HG03039 (cell line): ENCODE results near the gene KRTAP5-4.
"Not testable (repeated sequence)": the region's sequence is repeated elsewhere in the genome, so short reads cannot be mapped to it uniquely, and the experiment has no call there.

Experiments
- ATAC-seq: cut with Tn5 transposase; IDR thresholded peaks from one replicate; pipeline ENCODE4 v1.9.1; 2021; ENCODE audit warnings: mild to moderate bottlenecking, moderate library complexity; ENCODE audit not compliant: unreplicated experiment

KRTAP5-4 gene

DNA sequence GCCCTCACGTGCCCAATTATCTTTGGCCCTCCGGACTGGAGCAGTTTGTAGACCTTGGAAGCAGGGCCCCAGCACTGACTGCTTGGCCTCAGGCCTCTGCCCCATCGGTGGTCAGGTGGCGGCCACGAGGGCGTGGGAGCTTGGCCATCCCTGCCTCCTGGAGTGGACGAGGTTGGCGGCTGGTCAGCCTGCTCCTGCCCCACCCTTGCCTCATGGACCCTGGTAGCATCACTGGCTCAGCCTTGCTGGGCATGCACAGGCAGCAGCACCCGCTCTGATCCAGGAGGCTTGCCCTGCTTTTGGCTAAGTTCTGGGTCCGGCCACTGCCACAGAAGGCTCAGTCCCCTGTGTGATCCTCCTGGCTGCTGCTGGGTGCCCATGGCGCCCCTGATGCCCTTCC lies 17.8 kb downstream of the KRTAP5-4 start:
- no peak for ATAC-seq

DNA sequence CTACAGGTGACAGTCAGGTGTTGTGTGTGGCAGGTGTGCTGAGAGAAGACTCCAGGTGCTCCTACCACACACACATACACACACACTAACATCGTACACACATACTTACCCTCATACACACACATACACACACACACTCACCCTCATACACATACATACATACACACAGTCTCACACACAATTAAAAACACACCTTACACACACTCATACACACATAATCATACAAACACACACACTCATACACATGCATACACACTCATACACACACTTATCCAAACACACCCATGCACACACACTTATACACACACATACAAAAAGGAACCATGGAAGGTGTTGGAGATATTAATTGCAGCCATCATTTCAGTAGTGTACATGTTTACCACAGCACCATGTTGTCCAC lies 18.3 kb downstream of the KRTAP5-4 start:
- no peak for ATAC-seq

DNA sequence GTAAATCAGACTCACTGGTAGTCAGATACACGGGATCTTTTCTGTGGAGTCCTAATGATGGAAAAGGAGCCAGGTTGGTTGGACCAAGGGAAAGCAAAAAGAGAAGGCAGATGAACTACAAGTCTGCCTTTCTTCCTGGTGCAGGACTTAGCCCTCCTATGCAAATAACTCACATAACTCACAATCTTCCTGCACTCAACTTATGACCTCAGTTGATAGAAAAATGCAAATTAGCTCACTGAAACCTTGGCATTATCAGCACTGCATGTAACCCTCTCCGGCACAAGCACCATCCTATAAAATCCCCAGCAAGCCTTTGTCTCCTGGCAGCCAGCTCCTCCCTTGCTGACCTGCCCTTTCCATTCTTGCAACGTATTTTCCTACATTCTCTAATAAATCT lies 20.3 kb downstream of the KRTAP5-4 start:
- ATAC-seq = not testable (repeated sequence)

DNA sequence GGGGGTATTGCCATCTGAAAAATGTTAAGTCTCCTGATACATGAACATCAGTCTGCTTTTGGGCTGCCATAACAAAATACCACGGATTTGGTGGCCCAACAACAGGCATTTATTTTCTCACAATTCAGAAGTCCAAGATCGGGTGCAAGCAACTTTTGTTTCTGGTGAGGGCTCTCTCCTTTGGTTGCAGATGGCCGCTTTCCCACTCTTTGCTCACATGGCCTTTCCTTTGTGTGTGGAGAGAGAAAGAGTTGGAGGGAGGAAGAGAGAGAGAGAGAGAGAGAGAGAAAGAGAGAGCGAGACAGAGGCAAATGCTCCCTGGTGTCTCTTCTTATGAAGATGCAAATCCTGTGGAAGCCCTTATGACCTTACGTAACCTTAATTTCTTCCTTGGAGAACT lies 21.3 kb downstream of the KRTAP5-4 start:
- ATAC-seq = no peak

DNA sequence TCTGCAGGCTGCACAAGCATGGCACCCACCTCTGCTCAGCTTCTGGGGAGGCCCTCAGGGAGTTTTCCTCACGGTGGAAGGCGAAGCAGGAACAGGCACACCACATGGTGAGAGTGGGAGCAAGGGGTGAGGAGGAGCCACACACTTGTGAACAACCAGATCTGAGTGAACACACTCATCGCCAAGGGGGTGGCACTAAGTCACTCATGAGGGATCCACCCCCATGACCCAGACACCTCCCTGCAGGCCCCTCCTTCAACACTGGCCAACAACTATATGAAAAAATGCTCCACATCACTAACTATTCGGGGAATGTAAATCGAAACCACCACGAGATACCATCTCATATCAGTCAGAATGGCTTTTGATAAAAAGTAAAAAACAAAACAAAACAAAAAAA lies 23.1 kb downstream of the KRTAP5-4 start:
- no peak for ATAC-seq

DNA sequence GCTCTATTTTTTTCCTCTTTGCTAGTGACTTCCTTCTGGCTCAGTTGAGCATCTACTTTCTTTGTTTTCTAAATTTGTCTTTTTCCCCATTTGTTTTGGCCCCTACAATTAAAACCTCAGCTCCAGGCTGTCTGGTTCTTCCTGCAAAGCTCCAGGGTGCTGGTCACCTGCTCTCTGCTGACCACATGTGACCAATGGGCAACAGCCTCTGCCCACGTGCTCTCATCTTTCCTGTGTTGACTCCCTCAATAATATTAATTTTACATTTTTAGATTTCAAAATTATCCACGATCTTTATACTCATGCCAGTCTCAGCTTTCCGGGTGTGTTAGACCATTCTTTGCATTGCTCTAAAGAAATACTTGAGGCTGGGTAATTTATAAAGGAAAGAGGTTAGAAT lies 23.5 kb downstream of the KRTAP5-4 start:
- not testable (repeated sequence) for ATAC-seq

DNA sequence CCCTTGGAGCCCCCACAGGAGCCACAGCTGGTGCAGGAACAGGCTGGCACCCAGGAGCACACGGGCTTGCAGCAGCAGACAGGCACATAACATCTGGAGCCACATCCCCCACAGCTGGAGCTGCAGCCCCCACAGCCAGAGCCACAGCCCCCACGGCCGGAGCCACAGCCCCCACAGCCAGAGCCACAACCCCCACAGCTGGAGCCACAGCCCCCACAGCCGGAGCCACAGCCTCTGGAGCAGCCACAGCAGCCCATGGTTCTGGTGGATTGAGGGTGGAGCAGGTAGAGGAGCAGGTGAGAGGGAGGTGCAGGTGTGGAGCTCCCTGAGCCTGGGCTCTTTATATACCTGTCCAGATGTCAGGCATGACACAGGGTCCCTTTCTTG lies 24.0 kb downstream of the KRTAP5-4 start, which contains the start of gene KRTAP5-2:
Gene KRTAP5-2 (minus strand): TSS at position 301 of the 387 bp plus-strand sequence. CDS start 44 bp downstream, at position 257.
- no peak for ATAC-seq

DNA sequence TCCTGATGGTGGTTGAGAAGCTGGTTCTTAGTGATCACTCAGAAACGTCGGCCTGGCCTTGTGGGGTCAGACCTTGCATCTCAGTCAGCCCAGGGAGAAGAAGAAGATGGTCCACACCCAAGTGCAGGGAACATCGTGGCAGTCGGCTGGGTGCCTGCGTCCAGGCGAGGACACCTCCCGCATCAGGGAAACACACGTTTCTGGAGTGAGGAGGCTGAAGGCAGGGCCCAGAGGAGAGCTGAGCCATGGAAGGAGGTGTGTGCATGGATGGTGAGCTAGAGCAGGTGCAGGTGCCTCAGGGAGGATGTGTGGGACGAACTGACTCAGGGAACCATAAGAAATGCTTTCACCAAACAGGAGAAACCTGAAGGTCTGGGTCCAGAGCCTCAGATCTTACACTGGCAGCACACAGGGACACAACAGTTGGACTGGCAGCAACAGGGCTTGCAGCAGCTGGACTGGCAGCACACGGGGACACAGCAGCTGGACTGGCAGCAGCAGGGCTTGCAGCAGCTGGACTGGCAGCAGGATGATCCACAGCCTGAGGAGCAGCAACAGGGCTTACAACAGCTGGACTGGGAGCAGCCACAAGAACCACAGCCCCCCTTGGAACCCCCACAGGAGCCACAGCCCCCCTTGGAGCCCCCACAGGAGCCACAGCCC lies 24.5 kb downstream of the KRTAP5-4 start:
- no peak for ATAC-seq

DNA sequence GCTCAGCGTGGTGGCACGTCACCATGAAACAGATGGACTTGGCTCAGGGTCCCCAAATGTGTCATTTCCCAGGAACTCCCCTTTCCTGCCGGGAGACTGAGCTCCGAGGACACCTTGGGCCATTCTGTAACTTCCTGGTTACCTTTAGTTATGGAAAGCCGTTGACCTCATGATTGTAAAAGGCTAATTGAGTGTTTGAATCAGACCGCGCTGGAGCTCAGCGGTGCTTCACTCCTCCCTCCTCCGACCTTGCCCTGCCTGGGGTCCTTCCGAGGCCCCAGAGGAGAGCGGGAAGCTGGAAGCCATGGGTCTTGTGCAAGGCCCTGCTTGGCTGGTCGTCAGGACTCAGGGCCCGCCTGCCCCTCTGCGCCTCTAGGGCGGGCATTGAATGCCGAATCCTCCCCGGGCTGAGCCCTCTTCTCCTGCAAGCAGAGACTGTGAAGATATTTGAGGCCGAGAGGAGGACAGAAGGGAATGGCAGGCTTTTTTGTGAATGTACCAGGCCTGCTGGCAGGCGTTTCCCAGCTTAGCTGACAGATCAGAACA lies 25.3 kb downstream of the KRTAP5-4 start:
- ATAC-seq = not testable (repeated sequence)

DNA sequence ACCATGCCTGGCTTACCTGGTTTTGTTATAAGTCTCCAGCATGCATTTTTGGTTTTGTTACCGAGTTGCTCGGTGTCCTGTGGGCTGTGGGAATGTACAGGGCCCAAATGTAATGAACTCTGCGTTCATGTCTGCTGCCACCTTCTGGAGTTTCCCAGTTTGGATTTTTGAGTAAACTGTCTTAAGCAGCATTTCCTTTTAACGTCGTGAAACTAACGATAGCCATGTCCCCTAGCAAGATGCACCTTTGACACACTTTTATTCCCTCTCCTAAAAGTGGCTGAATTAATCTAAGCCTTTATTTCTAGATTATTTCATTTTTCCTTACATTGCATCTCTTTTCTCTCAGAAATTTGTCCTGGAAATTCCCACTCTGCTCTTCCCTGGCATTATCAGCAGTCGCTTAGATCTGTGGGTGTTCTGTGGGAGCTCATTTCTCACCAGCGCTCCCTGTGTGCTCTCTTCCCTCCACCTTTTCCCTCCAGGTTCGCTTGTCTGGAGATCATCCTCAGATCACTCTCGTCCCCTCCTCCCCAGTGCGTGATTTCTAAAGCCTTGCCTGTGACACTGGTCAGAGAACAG lies 25.9 kb downstream of the KRTAP5-4 start:
- not testable (repeated sequence) for ATAC-seq

DNA sequence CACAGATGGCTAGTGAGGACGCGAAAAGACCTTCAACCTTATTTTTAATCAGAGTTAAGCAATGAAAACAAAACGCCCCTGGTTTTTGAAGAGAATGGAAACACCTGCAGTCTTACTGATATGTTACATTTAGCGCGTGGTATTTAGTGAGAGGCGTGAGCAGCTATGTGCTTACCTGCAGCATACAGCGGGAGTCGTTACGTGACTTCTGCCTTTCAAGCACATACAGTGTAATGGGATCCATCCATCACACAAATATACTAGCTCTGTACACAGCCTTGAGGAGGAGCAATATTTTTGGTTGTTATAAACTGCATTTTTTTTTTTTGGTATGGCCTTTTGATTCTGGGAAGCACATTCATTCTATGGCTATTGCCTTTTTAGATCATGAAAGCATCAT lies 29.3 kb downstream of the KRTAP5-4 start:
- ATAC-seq = no peak

DNA sequence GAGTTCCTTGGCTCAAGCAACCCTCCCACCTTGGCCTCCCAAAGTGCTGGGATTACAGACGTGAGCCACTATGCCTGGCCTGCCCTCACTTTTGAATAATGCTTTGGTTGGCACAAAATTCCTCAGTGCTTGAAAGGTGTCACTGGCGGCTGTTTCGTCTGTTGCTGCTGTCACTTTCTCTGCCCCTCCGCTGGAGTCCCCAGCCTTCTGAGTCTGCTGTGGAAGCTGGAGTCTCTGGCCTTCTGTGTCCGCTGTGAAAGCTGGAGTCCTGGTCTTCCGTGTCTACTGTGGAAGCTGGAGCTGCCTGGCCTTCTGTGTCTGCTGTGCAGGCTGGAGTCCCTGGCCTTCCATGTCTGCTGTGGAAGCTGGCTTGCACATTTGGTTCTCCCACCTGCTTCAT lies 31.9 kb downstream of the KRTAP5-4 start:
- ATAC-seq = no peak

DNA sequence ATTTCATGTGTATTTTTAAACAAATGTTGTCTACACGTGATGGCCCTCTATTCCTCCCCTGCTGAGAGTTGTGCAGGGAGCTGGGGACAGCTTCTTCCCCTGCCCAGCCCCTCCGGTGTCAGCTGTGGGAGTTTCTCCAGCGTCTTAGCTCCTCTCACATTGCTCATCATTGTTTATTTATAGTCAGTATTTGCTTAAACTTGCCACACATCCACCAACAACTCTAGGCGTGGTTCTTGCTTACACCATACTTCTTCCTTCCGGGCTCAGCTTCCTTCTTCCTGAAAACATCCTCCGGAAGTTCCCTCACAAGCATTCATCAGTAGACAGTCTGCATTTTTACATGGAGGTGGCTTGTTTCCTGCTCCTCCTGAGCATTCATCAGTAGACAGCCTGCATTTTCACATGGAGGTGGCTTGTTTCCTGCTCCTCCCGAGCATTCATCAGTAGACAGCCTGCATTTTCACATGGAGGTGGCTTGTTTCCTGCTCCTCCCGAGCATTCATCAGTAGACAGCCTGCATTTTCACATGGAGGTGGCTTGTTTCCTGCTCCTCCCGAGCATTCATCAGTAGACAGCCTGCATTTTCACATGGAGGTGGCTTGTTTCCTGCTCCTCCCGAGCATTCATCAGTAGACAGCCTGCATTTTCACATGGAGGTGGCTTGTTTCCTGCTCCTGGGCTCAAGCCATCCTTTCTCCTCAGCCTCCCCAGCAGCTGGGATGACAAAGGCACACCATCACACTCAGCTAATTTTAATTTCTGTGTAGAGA lies 32.6 kb downstream of the KRTAP5-4 start:
- not testable (repeated sequence) for ATAC-seq

DNA sequence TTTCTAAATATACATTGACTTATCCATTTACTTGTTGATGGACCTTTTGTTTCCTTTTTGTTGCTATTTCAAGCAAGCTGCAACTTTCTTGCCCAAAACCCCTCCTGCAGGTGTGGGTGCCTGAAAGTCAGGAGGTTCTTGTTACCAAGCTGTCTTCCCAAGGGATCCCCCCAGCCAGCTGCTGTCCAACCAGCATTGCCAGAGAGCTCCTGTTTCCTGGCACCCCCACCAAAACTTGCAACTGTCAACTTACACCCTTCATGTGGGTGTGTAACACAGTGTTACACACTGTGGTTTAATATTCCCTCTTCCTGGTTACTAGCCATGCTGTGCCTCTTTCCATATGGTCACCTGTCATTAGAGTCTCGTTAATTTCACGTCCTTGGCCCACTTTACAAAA lies 35.2 kb downstream of the KRTAP5-4 start:
- ATAC-seq = no peak

DNA sequence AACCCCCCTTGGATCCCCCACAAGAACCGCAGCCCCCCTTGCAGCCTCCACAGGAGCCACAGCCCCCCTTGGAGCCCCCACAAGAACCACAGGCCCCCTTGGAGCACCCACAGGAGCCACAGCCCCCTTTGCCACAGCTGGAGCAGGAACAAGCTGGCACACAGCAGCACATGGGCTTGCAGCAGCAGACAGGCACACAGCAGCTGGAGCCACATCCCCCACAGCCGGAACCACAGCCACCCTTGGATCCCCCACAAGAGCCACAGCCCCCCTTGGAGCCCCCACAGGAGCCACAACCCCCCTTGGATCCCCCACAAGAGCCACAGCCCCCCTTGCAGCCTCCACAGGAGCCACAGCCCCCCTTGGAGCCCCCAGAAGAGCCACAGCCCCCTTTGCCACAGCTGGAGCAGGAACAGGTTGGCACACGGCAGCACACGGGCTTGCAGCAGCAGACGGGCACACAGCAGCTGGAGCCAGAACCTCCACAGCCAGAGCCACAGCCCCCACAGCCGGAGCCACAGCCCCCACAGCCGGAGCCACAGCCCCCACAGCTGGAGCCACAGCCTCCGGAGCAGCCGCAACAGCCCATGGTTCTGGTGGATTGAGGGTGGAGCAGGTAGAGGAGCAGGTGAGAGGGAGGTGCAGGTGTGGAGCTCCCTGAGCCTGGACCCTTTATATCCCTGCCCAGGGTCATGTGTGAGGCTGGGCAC lies 37.1 kb downstream of the KRTAP5-4 start, which contains the start of gene KRTAP5-1:
Gene KRTAP5-1 (minus strand): TSS at position 623 of the 710 bp plus-strand sequence. CDS start 34 bp downstream, at position 589.
- ATAC-seq = not testable (repeated sequence)

DNA sequence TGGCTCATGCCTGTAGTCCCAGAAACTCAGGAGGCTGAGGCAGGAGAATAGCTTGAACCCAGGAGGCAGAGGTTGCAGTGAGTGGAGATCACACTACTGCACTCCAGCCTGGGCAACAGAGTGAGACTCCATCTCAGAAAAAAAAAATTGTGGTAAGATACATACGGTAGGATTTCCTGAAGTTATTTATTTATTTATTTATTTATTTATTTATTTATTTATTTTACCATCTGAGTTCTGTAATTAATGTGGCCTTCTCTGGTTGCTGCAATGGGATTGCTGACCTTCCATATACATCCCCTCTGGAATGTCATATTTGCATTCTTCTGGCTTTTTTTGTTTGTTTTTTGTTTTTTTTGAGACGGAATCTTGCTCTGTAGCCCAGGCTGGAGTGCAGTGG lies 39.0 kb downstream of the KRTAP5-4 start:
- not testable (repeated sequence) for ATAC-seq

DNA sequence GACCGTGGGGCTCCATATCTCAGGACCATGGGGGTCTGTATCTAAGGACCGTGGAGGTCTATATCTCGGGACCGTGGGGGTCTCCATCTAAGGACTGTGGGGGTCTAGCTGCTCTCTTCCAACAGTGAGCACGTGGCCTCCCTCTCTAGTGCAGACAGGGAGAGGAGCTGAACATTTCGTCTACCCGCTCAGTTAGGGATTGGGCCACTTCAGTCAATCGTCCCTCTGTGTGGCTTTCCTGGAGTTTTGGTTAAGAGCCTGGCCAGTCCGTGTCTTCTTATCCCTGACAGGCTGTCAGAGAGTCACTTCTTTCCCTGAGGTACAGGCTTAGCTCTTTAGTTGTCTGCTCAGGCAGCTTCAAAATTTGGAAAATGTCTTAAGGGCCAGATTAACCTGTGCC lies 40.0 kb downstream of the KRTAP5-4 start:
- no peak for ATAC-seq

DNA sequence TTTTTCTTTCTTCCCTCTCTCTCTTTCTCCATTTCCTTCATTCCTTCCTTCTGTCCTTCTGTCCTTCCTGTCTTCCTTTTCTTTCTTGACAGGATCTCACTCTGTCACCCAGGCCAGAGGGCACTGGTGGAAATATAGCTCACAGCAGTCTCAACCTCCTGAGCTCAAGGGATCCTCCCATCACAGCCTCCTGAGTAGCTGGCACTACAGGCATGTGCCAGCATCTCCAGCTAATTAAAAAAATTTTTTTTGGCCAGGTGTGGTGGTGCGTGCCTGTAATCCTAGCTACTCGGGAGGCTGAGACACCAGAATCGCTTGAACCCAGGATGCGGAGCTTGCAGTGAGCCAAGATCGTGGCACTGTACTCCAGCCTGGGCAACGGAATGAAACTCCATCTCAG lies 45.1 kb downstream of the KRTAP5-4 start:
- no peak for ATAC-seq

DNA sequence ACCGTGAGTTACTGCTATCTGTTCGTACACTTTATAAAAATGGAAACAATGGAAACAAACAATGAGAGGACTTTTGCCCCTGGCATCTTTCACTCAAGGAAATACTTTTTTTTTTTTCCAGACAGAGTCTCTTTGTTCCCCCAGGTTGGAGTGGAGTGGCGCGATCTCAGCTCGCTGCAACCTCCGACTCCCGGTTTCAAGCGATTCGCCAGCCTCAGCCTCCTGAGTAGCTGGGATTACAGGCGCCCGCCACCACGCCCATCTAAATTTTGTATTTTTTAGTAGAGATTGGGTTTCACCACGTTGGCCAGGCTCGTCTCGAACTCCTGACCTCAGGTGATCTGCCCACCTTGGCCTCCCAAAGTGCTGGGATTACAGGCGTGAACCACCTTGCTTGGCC lies 46.2 kb downstream of the KRTAP5-4 start:
- ATAC-seq = not testable (repeated sequence)

DNA sequence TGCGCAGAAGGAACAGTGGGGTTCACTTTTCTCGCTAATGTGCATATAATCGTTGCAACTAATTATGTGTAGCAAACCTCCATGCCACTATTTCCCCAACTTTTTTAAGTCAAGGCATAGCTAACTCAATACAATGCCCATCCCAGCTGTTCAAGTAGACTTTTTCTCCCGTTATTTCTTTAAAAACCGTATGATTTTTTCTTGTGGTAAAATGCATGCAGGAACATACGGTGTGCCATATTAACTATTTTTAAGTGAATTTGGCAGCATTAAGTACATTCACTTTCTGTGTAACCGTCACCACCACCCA lies 47.0 kb downstream of the KRTAP5-4 start:
- no peak for ATAC-seq
